HG03108 (cell line): ENCODE data around the gene LILRA5.
A peak's percentile ranks its signal among the peaks of the same experiment; 100 is the strongest.
"Not testable (repeated sequence)": the region's sequence is repeated elsewhere in the genome, so short reads cannot be mapped to it uniquely, and the experiment has no call there.

Experiments
- ATAC-seq: cut with Tn5 transposase; IDR thresholded peaks from one replicate; pipeline ENCODE4 v1.9.1; 2021; ENCODE audit warnings: moderate library complexity; ENCODE audit not compliant: unreplicated experiment

The LILRA5 gene

GRCh38 chr19:54312436-54313377 is at the start of gene LILRA5:
TSS of gene LILRA5 (minus strand) at chr19:54313166. CDS start at chr19:54313019, 147 bp downstream.
- no peak for ATAC-seq

- ATAC-seq = not testable (repeated sequence)
Observed at GRCh38 chr19:54361680-54362422, 48.9 kb upstream of the LILRA5 start.

GRCh38 chr19:54359149-54359820 is 46.3 kb upstream of the LILRA5 start:
- ATAC-seq = peak; percentile 67

- no peak for ATAC-seq
Observed at GRCh38 chr19:54357381-54357780, 44.4 kb upstream of the LILRA5 start.

- ATAC-seq = no peak
Observed at GRCh38 chr19:54356444-54357056, 43.6 kb upstream of the LILRA5 start.

- ATAC-seq = no peak
Observed at GRCh38 chr19:54355675-54356074, 42.7 kb upstream of the LILRA5 start.

- no peak for ATAC-seq
Observed at GRCh38 chr19:54354761-54355160, 41.8 kb upstream of the LILRA5 start.

- no peak for ATAC-seq
Observed at GRCh38 chr19:54352546-54352945, 39.6 kb upstream of the LILRA5 start.

- ATAC-seq = no peak
Observed at GRCh38 chr19:54352041-54352440, 39.1 kb upstream of the LILRA5 start.

- ATAC-seq = no peak
Observed at GRCh38 chr19:54351474-54351873, 38.5 kb upstream of the LILRA5 start.

GRCh38 chr19:54345938-54346386 is 33.0 kb upstream of the LILRA5 start:
- ATAC-seq = no peak

GRCh38 chr19:54343868-54344267 is 30.9 kb upstream of the LILRA5 start:
- no peak for ATAC-seq

- no peak for ATAC-seq
Observed at GRCh38 chr19:54341295-54341694, 28.3 kb upstream of the LILRA5 start.

- ATAC-seq = no peak
Observed at GRCh38 chr19:54339646-54340358, 26.8 kb upstream of the LILRA5 start.

- ATAC-seq = no peak
Observed at GRCh38 chr19:54338521-54338920, 25.6 kb upstream of the LILRA5 start.

GRCh38 chr19:54337858-54338230 is 24.9 kb upstream of the LILRA5 start:
- ATAC-seq = no peak

GRCh38 chr19:54336893-54337857 is 24.2 kb upstream of the LILRA5 start:
- ATAC-seq = no peak

GRCh38 chr19:54335979-54336892 is 23.3 kb upstream of the LILRA5 start:
- ATAC-seq = no peak
